ENCODE measurements around the gene SLC25A23.
"Not testable (repeated sequence)": the region's sequence is repeated elsewhere in the genome, so short reads cannot be mapped to it uniquely, and the experiment has no call there.

SLC25A23 gene

DNA sequence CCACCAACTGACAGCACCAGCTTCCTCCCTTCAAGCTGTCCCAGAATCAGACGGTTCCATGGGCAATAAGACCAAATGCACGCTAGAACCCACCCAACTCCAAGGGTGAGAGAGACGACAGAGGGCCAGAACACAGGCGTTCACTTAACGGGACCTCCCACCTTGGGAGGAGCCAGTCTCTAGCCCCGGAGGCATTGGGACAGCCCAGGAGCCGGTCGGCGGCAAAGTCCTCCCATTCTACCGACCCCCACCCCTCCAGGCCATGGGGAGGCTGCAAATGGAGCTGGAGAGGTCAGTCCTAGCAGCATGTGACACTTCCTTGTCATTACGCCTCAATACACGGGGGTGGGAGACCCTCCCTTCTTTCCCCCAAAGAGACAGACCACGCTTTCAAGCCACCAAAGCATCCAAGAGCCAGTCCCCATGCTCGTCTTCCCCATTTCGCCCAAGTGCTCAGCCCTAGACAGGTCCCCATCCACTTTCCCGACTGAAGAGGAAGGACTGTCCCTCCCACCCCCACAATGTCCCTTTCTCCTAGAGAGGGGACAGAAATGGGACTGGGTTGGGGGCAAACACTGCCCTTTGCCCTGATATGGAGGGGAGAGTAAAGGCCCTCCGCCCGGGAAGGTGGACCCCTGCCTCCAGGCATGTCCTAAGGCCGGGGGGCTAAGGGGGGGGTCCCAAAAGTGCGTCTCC, 35.9 kb downstream of the SLC25A23 start:
- DNase-seq, result no peak

- no peak for DNase-seq
Measured at GRCh38 chr19:6421075-6422014, 38.2 kb downstream of the SLC25A23 start.

GRCh38 chr19:6418562-6418932, 41.0 kb downstream of the SLC25A23 start:
- no peak for DNase-seq

DNA sequence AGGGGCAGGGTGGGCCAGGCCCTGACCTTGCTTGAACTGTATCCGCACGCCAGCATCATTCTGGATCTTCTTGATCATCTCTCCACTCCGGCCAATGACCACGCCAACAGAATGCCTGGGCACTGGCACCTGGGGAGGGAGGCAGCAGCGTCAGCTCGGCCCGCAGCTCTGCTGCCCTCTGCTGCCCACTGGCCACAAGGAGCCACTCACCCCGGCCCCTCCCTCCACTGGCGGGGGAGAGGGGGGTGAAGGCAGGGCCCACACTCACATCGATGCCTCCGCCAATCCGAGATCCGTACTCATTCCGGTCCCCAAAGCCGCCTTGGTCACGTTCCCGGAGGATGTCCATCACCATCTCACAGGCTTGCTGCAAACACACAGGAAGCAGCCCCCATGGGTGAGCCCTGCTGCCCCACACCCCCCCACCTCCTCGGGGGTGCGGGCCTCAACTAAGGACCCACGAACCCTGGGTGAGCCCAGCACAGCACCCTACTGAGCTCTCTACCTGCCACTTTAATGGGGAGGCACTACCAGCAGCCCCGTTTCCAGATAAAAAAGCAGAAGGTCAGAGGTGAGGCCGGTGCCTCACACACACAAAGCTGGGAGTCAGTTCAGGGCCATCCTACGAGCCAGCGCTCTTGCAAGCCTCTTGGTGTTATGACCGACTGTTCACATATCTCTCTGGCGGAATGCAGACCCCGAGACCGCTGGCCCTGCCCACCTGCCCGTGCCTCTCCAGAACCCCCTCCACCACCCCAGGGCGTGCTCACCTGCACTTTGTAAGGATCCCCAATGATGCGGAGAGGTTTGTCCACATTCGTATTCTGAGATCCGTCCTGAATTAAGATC, 41.7 kb downstream of the SLC25A23 start:
- DNase-seq, result no peak

DNA sequence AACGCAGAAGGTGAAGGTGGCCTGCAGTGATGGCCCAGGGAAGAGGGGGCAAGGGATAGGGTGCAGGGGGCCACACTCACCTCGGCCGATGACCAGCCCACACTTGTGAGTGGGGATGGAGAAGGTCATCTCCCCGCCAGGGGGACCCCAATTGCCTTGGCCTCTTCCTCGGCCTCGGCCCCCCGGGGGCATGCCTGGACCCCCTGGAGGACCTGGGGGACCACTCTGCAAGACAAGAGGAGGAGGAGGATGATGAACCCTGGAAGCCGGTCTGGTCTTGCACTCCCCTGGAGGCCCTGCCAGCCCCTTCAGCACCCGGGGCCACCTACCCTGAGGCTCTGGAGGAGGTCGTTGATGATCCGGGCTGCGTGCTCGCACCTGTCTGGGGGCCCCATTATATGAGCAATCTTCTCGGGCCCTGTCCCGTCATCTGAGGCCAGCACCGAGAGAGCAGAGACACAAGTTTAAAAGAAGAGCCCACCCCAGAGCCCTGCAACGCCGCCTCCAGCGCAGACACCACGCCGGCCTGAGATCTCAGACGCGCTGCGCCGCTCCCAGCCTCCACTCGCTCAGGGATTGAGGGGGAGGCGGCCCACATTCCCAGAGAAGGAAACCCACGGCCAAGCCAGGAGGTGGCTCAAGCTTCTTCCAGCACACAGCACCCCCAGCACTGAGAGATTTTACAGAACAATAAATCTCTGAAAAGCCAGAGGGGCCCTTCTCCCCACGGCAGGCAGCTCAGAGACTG, 42.8 kb downstream of the SLC25A23 start:
- DNase-seq, result no peak

DNA sequence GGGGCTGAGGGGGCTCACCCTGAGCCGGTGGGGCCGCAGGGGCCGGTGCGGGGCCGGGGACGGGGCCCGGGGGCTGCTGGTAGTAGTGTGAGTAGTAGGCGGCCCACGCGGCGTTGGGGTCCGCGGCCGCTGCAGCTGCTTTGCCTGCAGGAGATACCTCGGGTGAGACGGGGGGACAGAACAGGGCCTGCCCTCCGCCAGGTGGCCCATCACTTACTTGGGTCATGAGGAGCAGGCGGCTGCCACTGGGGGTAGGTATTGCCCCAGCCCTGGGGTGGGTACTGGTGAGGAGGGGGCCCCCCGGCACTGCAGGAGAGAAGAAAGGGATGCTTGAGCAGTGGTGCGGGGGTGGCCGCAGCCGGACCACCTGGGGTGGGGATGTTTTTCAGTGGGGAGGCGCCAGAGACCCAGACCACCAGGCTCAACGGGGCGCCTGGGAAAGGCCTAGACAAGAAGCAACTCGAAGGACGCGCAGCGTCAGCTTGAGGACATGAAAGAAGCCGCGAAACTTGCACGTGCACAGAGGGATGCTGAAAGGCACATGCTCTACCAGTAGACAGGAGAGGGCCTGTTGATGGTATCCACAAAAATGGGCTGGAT, 43.9 kb downstream of the SLC25A23 start:
- DNase-seq, result no peak

GRCh38 chr19:6414793-6415590, 44.6 kb downstream of the SLC25A23 start:
- DNase-seq, result no peak

DNA sequence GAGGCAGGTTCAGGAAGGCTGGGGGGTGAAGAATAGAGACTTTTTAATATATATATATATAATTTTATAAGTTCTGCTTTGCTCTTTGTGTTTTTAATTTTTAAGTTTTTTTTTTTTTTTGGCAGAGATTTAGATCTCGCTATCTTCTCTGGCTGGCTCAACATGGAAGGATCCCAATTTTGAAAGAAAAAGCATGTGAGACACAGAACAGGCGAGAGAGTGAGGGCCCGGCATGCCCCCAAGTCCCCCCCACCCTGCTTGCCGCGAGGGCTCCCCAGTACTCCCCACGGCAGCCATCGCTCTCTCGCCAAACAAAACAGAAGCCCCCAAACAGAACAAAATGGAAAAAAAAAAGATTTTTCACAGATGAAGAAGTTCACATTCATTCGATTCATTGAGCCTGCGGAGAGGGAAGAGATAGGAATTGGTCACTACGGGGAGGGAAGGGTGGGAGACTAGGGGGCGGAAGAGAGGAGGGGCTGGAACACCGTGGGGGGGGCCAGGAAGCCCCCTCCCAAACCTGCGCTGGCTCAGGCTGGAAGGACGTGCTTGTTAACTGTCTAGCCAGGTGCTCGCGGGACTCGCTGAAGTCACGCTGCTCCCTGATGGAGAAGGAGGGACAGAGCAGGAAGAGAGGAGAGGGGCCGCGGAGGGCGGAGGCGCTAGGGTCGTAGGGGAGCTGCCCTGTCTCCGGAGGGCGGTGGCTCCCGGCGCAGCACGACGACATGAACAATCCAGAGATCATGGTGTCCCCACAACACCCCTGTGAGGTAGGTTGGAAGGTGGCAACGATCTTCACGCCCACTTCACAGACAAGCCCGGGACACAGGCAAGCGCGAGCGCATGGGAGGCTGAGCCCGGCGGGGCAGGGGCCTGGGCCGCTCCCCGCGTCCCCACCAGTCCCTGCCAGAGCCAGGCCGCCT, 45.6 kb downstream of the SLC25A23 start:
- no peak for DNase-seq

GRCh38 chr19:6413291-6413690, 46.3 kb downstream of the SLC25A23 start:
- DNase-seq, result no peak

- no peak for DNase-seq
Measured at GRCh38 chr19:6412447-6413091, 47.0 kb downstream of the SLC25A23 start.

DNA sequence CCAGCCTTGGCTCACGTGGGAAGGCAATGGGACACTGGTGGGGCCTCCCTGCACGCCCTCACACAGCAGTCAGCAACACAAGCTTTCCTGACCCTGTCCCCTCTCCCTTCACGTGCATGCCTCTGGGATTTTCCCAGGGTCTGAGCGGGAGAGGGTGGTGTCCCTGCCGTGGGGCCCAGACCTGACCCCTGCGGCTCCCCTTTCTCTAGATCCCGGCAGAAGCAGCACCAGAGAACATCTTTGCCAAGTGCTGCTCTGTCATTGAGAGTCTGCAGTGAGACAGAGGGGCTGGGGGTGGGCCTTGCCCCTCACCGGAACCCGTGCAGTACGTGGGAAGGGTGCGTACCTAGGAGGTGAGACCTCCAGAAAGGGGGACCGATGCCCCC, 47.5 kb downstream of the SLC25A23 start:
- no peak for DNase-seq

DNA sequence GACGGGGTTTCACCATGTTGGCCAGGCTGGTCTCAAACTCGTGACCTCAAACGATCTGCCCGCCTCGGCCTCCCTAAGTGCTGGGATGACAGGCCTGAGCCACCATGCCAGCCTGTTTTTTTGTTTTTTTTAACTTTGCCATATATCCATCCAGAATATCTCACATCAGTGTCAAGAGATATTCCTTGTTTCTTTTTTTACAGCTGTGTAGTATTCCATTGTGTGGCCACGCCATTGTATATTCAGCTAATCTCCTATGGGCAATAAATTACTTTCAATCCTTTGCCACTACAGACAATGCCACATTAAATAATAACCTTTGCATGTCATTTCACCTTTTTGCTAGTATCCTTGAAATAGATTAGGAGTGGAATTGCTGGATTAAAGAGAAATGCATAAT, 50.2 kb downstream of the SLC25A23 start:
- no peak for DNase-seq

DNA sequence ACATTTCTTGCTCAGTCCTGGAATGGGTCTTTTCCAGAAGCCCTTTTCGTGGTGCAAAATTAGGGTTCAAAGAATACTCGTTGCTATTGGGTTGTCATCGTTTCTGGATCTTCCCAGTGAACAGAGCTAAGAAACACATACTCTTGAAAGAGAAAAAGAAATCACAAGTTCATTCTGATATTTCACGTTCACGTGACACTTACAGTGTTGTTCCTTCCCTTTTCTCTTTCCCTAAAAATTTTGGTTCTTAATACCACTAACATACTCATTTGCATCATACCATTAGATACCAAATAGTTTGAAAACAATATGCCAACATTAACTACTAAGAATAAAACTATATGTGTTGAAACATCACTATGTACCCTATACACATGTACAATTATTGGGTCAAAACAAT, 53.2 kb downstream of the SLC25A23 start:
- DNase-seq, result no peak

- DNase-seq, result no peak
Measured at GRCh38 chr19:6402837-6403608, 56.6 kb downstream of the SLC25A23 start.

- no peak for DNase-seq
Measured at GRCh38 chr19:6402058-6402457, 57.5 kb downstream of the SLC25A23 start.

DNA sequence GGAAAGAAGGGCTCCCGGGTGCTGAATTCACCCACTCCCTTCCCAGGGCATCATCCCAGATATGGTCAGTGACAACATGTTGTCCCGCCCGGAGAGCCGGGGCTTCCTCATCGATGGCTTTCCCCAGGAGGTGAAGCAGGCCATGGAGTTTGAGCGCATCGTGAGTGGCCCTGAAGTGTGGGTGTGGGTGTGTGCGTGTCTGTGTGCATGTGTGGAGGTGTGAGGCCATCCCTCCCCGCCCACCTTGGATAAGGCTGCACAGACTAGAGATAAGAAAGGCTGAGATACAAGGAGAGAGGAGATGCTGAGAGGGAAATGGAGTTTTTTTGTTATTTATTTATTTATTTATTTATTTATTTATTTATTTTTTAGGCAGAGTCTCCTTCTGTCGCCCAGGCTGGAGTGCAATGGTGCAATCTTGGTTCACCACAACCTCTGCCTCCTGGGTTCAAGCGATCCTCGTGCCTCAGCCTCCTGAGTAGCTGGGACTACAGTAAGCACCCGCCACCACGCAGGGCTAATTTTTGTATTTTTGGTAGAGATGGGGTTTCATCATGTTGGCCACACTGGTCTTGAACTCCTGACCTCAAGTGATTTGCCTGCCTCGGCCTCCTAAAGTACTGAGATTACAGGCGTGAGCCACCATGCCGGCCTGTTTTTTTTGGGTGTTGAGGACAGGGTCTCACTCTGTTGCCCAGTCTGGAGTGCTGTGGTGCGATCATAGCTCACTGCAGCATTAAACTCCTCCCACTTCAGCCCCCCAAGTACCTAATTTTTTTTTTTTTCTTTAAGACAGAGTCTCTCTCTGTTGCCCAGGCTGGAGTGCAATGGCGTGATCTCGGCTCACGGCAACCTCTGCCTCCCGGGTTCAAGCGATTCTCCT, 59.3 kb downstream of the SLC25A23 start:
- DNase-seq, result not testable (repeated sequence)

GRCh38 chr19:6396305-6396704, 63.3 kb downstream of the SLC25A23 start:
- DNase-seq, result no peak

- DNase-seq, result no peak
Measured at GRCh38 chr19:6394831-6395230, 64.8 kb downstream of the SLC25A23 start.
